GM19193 (cell line): ENCODE data around the gene SERPING1.

Experiments
- POLR2A ChIP-seq: IDR thresholded peaks from 4 replicates; pipeline ENCODE4 v1.6.1; 2011; ENCODE audit not compliant: insufficient read depth, insufficient read length; ENCODE audit errors: extremely low read depth

The SERPING1 gene

DNA sequence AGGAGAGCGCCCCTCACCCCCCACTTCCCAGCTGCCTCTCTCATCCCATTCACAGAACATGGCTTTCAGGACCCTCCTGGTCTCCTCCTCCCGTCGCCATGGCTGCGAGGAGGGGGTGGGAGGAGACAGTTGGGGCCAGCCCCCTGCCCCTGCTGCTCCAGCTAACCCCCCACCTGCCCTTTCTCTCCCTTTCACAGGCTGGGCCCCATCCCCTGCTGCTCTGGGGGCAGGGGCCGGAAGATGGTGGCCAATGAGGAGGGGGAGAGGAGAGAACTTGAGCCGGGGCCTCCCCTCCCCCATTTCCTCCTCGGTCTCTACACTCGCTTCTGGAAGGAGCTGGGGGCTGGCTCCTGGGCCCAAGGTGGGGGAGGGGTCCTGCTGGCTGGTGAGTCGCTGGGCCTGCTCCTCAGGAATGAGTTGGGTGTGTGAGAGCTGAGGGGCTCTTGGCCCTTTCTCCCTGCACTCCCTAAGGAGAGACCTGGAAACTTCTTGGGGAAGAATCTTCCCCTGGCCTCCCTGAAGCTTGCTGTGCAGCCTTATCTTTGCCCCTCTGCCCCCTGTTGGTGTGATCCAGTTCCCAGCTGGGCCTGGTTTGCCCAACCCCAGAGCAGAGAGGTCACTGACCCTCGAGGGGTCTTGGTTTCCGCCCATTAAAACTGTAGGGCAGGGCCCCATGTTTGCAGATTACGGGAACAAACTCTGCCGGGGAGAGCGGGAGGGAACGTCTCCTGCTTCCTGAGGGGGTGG is 42.0 kb downstream of the SERPING1 start:
- no peak for TF ChIP-seq POLR2A

DNA sequence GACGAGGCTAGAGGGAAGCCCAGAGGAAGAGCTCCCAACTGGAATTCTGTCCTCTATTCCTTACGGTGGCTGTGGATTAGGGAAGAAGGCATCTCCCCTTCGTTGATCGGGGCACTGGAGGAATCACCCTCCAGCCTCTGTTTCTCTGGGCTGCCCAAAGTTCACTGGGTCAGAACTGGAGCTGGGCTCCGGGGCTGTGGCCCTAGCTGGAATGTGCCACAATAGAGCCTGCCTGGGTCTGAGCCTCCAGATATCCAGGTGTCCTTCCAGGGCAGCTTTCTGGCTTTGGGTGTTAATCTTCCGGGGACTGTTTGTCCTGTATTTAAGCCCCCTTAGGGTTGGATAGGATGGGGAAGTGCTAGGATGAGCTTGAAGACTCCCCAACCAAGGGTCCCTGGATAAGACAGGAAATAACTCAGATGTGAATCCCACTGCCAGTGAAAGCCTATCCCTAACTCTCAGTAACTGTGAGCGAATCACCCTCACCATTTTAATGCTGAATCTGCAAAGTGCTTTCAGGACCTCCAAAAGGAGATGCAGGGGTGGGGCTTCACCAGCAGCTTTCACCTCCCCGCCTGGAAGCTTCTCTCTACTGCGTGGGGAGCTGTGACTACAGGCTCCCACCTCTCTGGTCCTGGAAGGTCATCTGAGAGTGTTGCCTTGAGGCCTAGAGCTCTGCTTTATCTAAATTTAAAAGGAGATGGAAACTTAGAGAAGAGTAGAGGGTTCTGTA is 42.7 kb downstream of the SERPING1 start:
- no peak for TF ChIP-seq POLR2A

DNA sequence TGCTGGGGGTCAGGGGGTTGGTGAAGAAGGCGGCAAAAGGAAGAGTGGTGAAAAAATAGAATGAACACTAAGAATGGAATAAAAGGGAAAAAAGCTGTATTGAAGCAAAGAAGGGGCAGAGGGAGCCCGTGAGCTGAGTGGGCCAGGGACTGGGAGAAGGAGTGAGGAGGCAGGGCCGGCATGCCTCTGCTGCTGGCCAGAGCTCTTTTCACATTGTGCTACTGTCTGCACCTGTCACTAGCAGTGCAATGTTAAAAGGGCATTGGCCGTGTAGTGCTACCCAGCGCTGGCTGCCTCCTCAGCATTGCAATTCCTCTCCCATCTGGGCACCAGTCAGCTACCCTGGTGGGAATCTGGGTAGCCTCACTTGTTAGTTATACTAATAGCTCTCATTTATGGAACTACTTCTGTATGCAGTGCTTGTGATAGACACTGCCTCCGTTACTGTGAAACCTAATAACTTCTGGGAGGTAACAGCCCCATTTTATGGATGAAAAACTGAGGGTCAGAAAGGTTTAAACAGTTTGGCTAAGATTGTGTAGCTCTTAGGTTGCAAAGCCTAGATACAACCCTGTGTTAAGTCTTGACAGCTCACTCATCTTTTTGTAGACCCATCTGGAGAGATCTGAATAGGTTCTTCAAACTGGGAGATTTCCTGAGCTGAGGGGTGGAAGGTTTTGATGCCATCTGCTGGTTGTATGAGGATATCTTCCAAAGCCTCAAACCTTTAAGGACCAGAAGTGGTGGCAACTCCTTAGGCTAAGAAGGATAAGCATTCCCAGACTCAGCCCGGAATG is 43.7 kb downstream of the SERPING1 start:
- no peak for TF ChIP-seq POLR2A

DNA sequence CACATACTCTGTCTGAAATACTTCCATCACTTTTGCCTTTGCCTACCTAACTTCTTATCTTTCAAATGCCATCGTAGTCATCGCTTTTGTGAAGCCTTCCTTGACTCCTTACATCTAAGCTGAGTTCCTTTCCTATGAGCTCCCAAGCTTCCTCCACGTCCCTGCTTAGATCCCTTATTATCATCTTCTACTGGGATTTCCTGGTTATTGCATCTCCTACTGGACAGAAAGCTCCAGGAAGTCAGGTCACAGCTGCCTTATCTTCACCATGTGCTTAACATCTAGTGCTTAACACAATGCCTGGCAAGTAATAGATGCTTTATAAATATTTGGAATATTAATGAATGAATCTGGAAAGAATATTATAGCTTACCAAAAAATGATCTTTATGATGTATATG is 46.3 kb downstream of the SERPING1 start:
- TF ChIP-seq POLR2A = no peak

DNA sequence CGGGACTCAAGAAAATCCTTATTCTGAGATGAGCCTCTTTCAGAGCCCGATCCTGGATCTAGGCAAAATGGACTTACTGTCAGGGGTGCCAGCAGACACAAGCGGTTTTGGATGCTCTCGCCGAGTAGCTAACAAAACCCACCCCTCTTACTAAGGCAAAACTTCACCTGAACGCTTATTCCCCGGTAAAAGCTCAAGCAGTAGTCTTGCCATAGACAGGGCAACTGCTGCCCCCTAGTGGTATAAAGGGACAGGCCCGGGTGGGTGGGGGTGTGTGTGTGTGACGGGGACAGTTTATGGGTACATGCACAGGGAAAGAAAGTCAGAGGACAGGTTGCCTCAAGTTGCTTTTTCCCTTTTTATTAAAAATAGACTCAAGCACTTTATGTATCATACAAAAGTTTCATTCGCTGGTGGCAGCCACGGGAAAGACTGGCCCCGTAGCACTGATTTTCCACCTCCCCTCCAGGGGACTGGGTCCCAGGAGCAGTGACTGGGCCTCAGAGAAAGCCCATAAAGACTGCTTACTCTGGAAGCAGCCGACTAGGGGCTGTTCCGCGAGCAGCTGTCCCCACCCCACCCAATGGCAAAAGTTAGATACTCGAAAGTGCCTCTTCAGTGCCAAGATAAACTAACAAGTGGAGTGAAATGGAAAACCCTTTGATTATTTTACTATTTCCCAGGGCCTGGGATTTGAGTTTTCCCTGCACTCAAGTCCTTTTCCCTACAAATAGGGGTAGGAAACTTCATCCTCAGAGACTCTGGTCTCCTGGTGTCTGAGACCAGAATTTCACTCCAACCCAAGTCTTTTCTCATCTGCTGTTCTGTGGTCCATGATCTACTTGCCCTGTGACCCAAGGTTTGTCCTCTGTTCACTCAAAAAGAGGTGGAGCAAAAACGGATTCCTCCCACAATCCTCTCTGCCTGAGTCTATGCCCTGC is 47.5 kb downstream of the SERPING1 start:
- no peak for TF ChIP-seq POLR2A

DNA sequence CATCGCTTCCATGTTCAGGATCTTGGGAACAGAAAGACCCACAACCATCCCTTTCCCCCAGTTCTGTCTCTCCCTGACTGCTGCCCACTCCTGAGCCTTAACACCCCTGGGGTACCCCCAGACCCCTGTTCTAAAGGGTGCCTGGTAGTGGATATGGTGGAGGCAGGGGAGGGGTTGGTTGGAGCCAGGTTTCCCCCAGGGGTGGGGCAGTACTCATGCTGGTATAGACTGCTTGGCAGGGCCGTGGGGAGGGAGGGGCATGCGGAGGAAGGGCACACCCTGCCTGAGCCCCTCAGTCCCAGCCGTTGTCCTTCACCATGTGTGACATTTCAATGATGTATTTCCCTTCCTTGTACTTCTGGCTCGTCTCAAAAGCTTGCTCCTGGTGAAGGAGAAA is 48.2 kb downstream of the SERPING1 start:
- TF ChIP-seq POLR2A = no peak

DNA sequence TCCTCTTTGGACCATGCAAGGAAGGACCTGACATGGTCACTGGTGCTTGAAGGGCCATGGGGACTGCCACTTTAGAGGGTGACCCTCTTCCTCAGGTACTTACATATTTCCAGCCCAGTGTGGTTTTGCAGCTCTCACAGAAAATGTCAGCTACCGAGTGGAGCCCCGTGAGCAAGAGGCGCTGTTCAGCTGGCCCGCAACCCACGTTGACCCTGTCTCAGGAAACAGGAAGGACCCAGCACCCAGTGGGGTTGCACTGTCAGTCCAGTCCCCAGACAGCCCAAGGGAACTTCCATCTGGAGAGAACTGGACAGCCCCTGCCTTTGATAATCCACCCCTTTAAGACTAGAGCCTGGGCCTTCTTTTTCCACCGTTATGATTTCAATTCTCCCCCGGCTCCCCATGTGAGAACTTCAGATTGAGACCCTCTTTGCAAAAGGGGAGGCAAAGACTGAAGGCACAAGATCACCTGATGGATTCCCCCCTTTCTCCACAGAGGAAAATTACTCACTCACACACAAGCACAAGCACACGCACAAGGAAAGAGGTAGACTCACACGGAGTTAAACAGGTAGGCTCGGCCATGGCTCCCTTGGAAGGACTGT is 48.8 kb downstream of the SERPING1 start:
- TF ChIP-seq POLR2A = no peak

DNA sequence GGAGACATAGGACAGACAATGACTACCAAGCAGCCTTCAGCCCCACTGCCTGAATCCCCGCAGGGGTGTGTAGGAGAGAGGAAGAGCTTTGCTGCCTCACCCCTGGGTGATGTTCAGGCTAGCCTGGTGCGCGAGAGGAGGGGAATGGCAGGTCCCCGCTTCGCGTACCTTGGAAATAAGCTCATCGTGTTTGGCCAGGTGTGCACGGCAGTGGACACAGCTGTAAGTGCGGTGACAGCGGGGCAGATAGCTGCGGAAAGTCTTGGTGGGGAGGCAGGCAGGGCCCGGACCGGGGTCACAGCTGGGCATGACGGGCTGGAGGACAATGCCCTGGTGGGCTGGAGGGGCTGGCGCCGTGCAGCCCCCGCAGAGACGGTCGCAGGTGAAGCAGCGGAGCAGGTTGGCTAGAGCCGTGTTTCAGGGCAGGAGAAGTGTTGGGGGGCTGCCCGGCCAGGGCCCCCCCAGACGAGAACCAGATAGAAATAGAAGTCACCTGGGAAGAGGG is 49.4 kb downstream of the SERPING1 start:
- no peak for TF ChIP-seq POLR2A

DNA sequence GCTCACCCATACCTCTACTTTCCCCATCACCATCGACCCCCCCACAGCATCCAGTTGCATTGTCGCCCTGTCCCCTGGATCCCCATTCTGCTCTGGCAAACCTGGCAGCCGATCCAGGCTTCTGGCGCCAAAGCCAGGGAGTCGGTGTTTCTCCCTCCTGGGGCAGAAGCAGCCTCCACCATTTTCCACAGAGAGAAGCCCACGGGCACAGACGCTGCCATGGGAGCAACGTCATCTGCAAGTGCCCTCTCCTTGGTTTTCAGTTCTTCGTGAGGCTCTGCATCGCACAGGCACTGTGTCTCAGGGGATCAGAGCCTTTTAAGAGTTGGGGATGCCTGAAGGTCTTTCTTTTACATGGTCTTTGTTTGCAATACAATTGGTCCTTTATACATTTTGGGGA is 49.9 kb downstream of the SERPING1 start:
- no peak for TF ChIP-seq POLR2A

DNA sequence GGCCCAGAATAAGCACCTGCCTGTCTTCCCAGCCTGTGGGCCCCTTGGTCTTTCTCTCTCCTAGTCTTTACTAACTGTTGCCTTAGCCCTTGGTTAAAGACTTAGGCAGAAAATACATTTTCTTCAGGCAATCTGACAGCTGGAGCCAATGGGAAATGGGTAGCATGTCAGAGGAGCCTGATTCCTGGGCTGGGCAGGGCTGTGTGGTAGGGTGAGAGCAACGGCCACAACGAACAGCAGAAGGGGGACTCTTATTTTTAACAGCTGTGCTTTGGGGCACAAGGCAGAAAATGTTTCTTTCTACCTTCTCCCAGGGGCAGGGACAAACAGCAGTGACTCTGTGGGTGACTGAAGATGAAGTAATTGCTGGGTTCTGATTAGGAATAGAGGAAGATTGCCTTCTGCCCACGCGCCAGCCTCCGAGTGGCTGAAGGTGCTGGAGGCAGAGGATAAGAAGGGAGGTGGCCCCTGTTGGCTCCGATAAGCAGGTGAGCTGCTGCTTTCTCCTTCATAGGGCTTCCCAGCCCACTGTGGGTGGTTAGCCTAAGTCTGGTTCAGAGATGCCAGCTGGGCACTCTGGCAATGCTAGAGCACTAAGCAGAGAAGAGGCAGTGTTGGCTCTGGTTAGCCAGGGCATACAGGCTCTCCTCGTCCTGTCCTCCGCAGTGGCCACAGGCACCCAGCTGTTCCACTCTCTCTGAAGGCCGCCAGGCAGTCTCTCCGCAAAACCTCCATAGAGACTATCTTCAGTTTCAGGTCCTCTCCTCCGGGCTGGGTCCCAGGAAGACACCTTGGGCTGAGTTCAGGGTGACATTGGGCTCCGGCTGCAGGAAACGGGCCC is 50.7 kb downstream of the SERPING1 start:
- no peak for TF ChIP-seq POLR2A

DNA sequence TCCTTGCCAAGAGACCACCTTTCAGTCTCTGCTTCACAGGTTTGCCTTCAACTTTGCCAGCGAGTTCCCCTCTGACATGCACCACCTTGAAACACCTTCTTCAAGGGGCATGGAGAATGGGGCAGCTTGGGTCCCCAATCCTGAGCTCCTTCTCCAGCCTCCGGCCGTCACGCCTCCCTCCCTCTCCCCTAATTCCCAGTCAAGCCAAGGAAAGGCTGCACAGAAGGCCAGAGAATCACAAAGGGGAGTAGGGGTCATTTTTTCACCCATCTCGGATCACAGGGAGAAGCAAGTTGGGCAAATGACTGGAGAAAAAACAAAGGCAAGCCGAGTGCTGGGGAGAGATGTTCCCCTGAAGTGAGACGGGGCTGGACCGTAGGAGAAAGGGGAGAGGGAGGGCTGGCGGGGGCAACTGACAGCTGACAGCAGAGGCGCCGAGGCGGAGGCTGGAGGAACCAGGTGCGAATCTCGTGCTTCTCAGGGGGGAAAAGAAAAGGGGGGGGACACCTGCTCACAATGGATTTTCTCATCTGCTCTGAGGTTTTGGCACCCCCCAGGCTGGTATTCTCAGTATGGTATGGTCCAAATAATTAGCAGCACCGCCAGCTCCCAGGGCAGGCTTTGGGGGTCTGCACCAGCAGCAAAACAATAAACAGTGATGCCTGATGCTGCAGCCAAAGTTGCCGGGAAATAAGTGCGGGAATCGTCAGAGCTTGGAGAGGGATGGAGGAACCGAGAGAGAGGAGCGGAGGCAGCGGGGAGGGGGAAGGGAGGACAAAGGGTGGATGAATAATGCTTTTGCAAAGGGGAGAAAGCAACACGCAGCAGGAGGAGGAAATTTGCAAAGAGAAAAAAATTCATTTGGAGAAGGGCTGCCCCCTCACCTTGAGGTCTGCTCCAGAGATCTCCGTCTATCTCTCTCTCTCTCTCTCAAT is 51.6 kb downstream of the SERPING1 start:
- no peak for TF ChIP-seq POLR2A

DNA sequence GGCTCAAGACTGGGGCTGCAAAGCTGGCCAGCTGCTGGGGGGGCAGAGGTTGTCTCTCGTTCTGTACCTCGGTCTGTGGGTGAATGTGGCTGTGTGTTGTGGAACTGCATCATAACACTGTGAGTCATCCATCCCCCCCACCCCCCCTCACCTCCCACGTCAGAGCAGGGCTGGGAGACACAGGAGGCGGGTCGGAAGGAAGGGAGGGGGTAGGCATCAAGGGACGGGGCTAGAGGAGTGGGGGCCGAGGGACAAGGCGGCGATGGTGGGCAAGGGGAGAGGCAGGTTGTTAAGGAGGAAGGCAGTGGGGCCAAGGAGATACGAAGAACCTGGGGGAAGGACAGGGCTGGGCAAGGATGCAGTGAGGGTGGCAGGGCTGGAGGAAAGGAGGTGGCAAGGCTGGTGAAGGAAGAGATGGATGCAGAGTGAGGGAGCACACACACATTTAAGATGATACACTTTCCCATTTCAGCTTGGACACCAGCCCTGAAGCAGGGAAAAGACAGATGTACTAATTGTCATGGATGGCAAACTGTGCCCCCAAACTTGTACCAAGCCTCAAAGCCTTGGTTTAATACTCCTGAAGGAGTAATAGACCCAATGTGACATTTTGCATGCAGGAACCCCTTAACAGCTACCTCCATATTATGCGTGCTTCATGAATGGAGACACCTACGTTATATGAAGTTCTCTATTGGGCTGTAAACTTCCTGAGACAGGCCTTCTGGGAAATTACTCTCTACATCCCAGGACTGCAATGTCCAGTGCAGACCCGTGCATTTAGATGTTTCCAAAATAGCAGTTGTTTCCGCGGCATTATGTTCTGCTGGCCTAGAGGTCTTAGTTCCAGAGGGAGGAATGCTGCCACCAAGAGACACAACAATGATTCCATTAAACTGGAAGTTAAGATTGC is 52.6 kb downstream of the SERPING1 start, which contains the start of gene YPEL4:
YPEL4 (minus strand) TSS at position 87 of the 913 bp plus-strand sequence. CDS start 2,805 bp downstream, outside the sequence.
- no peak for TF ChIP-seq POLR2A
